H1 (cell line): Measurements from ENCODE around the gene PRDX3. TPM values are rescaled to one million over a fixed set of nuclear protein-coding genes. Genes with fewer than 3 reads are reported as not detected.

Source experiments
- EGR1 ChIP-seq: IDR thresholded peaks from 2 replicates; pipeline ENCODE4 v1.6.1; 2011; ENCODE audit warnings: low read depth, low read length, borderline replicate concordance
- SRF ChIP-seq: IDR thresholded peaks from 2 replicates; pipeline ENCODE4 v1.6.1; 2011; ENCODE audit warnings: mild to moderate bottlenecking, low read depth, low read length, moderate library complexity
- polyA plus RNA-seq, 7 experiments: library from polyadenylated mRNA; depleted of rRNA in 3 of 7; stranded (reverse) in 5 of 7; unstranded in 2 of 7; fragments of >200 nt in 5 of 7; fragments of 200-250 nt in 2 of 7; gene quantifications; 1 replicate in 5 of 7; 2 replicates in 1 of 7; 4 replicates in 1 of 7; pipeline versions ENCODE4 v1.2.1 to v1.2.3, GENCODE V29; 2011 to 2013; ENCODE audit warnings: missing spikeins in 2 of 7, mixed read lengths in 2 of 7
- small RNA-seq: library from polyadenylated mRNA; stranded (forward); fragments of <200 nt; extraction: miRNeasy Mini kit (QIAGEN cat#:217004); gene quantifications from one replicate; pipeline ENCODE3, GENCODE V24; 2013; ENCODE audit not compliant: insufficient read depth
- total RNA-seq: library from RNA; stranded (reverse); fragmentation: NEBNext Ultra II Directional; extraction: Animal tissue kit (Norgen Biotek cat#: 25700); gene quantifications from 2 replicates; pipeline ENCODE4 v1.2.1, GENCODE V29; 2021

The PRDX3 gene
- total and polyA plus RNA-seq, 2 of the 8 experiments (the other 6 are each of a cell fraction or from before 2014, with no cell fraction given): 201 to 208 TPM

DNA sequence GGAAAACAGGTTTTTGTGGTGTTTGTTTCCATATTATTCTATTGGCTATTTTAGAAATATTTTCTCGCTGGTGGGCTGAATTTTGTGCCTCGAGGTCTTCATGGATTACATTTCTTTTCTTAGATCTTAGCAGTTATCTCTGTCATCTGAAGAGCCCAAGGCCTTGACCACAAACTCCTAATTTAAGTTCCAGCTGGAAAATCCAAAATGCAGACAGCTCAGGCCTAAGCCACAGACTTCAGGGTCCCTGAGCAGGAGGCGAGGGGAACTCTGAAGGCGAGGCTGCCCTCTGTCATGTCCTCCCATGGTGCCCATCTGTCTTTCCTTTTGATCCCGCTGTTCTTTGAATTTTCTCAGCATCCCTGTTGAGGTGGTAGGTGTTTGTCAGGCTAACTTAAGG lies 60.4 kb downstream of the PRDX3 start (continued):
- no peak for TF ChIP-seq EGR1
- TF ChIP-seq SRF: no peak

Small RNAs within 50 kb of the gene (small RNA-seq; reads per million reads assigned to genes)
- not detected for gene RN7SL749P

Other genes starting within 250 kb of the PRDX3 start
- 3.1 and 5.4 TPM in 2 replicates for gene NANOS1, start 149.1 kb downstream of the PRDX3 start, total RNA-seq
- gene NANOS1, start 149.1 kb downstream of the PRDX3 start, polyA plus RNA-seq (2011; rRNA removed): 2.3 and 3.9 TPM in 2 replicates
- 209 and 210 TPM in 2 replicates for gene EIF3A, start 98.0 kb downstream of the PRDX3 start, total RNA-seq
- gene EIF3A, start 98.0 kb downstream of the PRDX3 start, polyA plus RNA-seq (2011; rRNA removed): 26.8 and 33.5 TPM in 2 replicates
- gene DENND10, start 74.7 kb downstream of the PRDX3 start, total RNA-seq: 61.6 and 64.4 TPM in 2 replicates
- 36.3 and 49.3 TPM in 2 replicates for gene DENND10, start 74.7 kb downstream of the PRDX3 start, polyA plus RNA-seq (2011; rRNA removed)
- 21.6 and 24.1 TPM in 2 replicates for gene SFXN4, start 13.1 kb downstream of the PRDX3 start, total RNA-seq
- gene SFXN4, start 13.1 kb downstream of the PRDX3 start, polyA plus RNA-seq (2011; rRNA removed): 7.0 and 15.4 TPM in 2 replicates
- gene GRK5, start 28.8 kb upstream of the PRDX3 start, total RNA-seq: 2.4 and 2.5 TPM in 2 replicates
- gene GRK5, start 28.8 kb upstream of the PRDX3 start, polyA plus RNA-seq (2011; rRNA removed): 0.54 and 0.88 TPM in 2 replicates